MM.1S (cell line): Measurements from ENCODE around the gene NFATC2.

Experiments used
- CTCF ChIP-seq: fragments of 300-600 bp; sonication (generic); IDR thresholded peaks from 2 replicates; pipeline ENCODE4 v1.5.1; 2016; ENCODE audit warnings: antibody characterized with exemption, low read length, mixed read lengths
- EZH2 ChIP-seq: fragments of 300-600 bp; sonication (generic); optimal IDR thresholded peaks from 2 replicates; pipeline ENCODE3; 2017; ENCODE audit warnings: low read depth, mild to moderate bottlenecking, antibody characterized with exemption, low read length, mixed read lengths
- EZH2phosphoT487 ChIP-seq: fragments of 300-600 bp; sonication (generic); IDR thresholded peaks from 2 replicates; pipeline ENCODE4 v1.6.1; 2018; ENCODE audit warnings: antibody characterized with exemption, low read length

GRCh38 chr20:51363813-51364212 is 178.7 kb downstream of the NFATC2 start:
- no peak for TF ChIP-seq CTCF
- no peak for TF ChIP-seq EZH2
- TF ChIP-seq EZH2phosphoT487 = no peak
